Measurements from ENCODE around the gene UBE2H. TPM values are rescaled to one million over a fixed set of nuclear protein-coding genes. Genes with fewer than 3 reads are reported as not detected.
A peak's percentile ranks its signal among the peaks of the same experiment; 100 is the strongest.

The UBE2H gene
- total and polyA plus RNA-seq, 10 of the 15 experiments (the other 5 are each of a cell fraction or from before 2014, with no cell fraction given): 15.6 to 75.5 (median 32.8) TPM

- RAD21 ChIA-PET (ENCODE audit: unreplicated experiment): interaction anchor here (0.6 to 5.3 kb wide), 6 partner anchors 11 to 123 kb away, joined by 3 to 84 read pairs (median 5); no protein-coding TSS in a partner anchor
- POLR2A ChIA-PET: interaction anchor here (0.5 to 6.1 kb wide), 4 partner anchors 15 to 198 kb away, joined by 5 to 54 read pairs (median 6); no protein-coding TSS in a partner anchor
- Histone ChIP-seq H4K20me1 (ENCODE audit: control insufficient read depth, insufficient read depth) (peaks cover 2% of the 10 kb centered on the region; the same call in 1 of the 2 replicates), H3K79me2 (ENCODE audit: control insufficient read depth, insufficient read depth, low read length) (peaks cover 86% of the 10 kb centered on the region), H3K4me2 (ENCODE audit: control insufficient read depth, insufficient read depth) (peak overlapping the region; percentile 96), H3K36me3 (ENCODE audit: control insufficient read depth in 2 of 2, insufficient read depth in 2 of 2, low read length in 1 of 2) (peaks cover 0 to 9% of the 10 kb centered on the region in 2 experiments; a peak in 2 of 4 replicates), H3K9me3 (replicated peaks; ENCODE audit: control insufficient read depth, insufficient read depth, low read length) (peaks cover 2% of the 10 kb centered on the region; the same call in 2 of the 3 replicates), H3K4me3 (peak overlapping the region; percentile 98; the same call in 1 of the 2 replicates), H3K4me1 (ENCODE audit: control insufficient read depth, insufficient read depth, low read length) (peaks cover 13% of the 10 kb centered on the region; the same call in 1 of the 2 replicates), H2AFZ (ENCODE audit: control insufficient read depth, low read depth, low read length) (no peak overlapping the region), H3K9ac (ENCODE audit: control insufficient read depth, insufficient read depth, low read length) (no peak overlapping the region; the same call in 1 of the 2 replicates), H3K27me3 (replicated peaks in 1 of 2; ENCODE audit: control insufficient read depth in 2 of 2, insufficient read depth in 2 of 2, low read length in 1 of 2) (no peaks in the 10 kb centered on the region), H3K27ac (ENCODE audit: control insufficient read depth, insufficient read depth) (peak overlapping the region; percentile 21; the same call in 1 of the 2 replicates)
- no TSS peak for BruUV-seq (replicated peaks)
- no peak for DNase-seq (ENCODE audit: low read depth, low spot score)
- WGBS (ENCODE audit: insufficient coverage, insufficient replicate concordance, low lambda C conversion rate, missing lambda C conversion rate): 81% methylated on average over 5 of the region's 5 CpGs
- TF ChIP-seq YY1 (IDR thresholded peaks at IDR 0.05; ENCODE audit: low read depth, low read length) (no peak), BCL3 (IDR thresholded peaks at IDR 0.05; ENCODE audit: borderline replicate concordance, insufficient read depth, low read depth, low read length, poor library complexity, severe bottlenecking) (no peak), E2F8 (IDR thresholded peaks at IDR 0.05; ENCODE audit: low read depth, partially characterized antibody) (no peak), PML (IDR thresholded peaks at IDR 0.05; ENCODE audit: low read length) (no peak), FOS (IDR thresholded peaks at IDR 0.05; ENCODE audit: borderline replicate concordance, extremely low read depth, insufficient read length) (no peak), EZH2 (IDR thresholded peaks at IDR 0.05; ENCODE audit: borderline replicate concordance, control insufficient read depth, low read depth, low read length) (no peak), CHD1 (IDR thresholded peaks at IDR 0.05; ENCODE audit: low read depth, low read length) (no peak), ZSCAN29 (IDR thresholded peaks at IDR 0.05) (no peak), SMAD5 (IDR thresholded peaks at IDR 0.05; ENCODE audit: low read depth) (no peak)
- in situ Hi-C loops (cut with MboI): no loop called here
- SMC1A ChIA-PET (ENCODE audit: uncharacterized antibody, unreplicated experiment): interaction anchor here (0.7 to 7.6 kb wide), 15 partner anchors 14 to 573 kb away, joined by 3 to 57 read pairs (median 3); partner anchors contain the start of gene TMEM209
- no peak for FAIRE-seq
- CTCF ChIA-PET: interaction anchor here (0.7 to 4.5 kb wide), 5 partner anchors 16 to 119 kb away, joined by 3 to 51 read pairs (median 6); no protein-coding TSS in a partner anchor
- ATAC-seq: no peak
- intact Hi-C loops (cut with micrococcal nuclease; ENCODE audit: unreplicated experiment): no loop called here
Observed at GRCh38 chr7:129948338-129948737, 4.4 kb downstream of the UBE2H start.

All from GM12878 (cell line).